Neural progenitor cell (in vitro differentiated cells): ENCODE measurements around the gene OR6S1. TPM values are rescaled to one million over a fixed set of nuclear protein-coding genes. Genes with fewer than 3 reads are reported as not detected.

ENCODE experiments used
- DNase-seq: peaks from one replicate; pipeline ENCODE4 v3.0.0-alpha.2; 2016; ENCODE audit warnings: low spot score
- H2AFZ ChIP-seq: fragments of 200-600 bp; sonication (generic); replicated peaks from 2 replicates; pipeline ENCODE4 v1.6.1; 2016; ENCODE audit warnings: antibody characterized with exemption
- H3F3A ChIP-seq: fragments of 200-600 bp; sonication (generic); 2 replicates; pipeline ENCODE4 v1.6.1; 2016; ENCODE audit warnings: antibody characterized with exemption, low read depth
- H3K27ac ChIP-seq: fragments of 200-600 bp; sonication (generic); 2 replicates; pipeline ENCODE4 v1.5.1; 2016; ENCODE audit warnings: mild to moderate bottlenecking
- H3K27me3 ChIP-seq: fragments of 200-600 bp; sonication (generic); 2 replicates; pipeline ENCODE4 v1.6.1; 2016; ENCODE audit warnings: mild to moderate bottlenecking, moderate library complexity
- H3K36me3 ChIP-seq: fragments of 200-600 bp; sonication (generic); 2 replicates; pipeline ENCODE4 v1.5.1; 2016
- H3K4me1 ChIP-seq: fragments of 200-600 bp; sonication (generic); 2 replicates; pipeline ENCODE4 v1.6.1; 2016; ENCODE audit warnings: mixed run types
- H3K4me2 ChIP-seq: fragments of 200-600 bp; sonication (generic); 2 replicates; pipeline ENCODE4 v1.6.1; 2016
- H3K4me3 ChIP-seq: fragments of 200-600 bp; sonication (generic); 2 replicates; pipeline ENCODE4 v1.5.1; 2016
- H3K79me2 ChIP-seq: fragments of 200-600 bp; sonication (generic); 2 replicates; pipeline ENCODE4 v1.6.1; 2016; ENCODE audit warnings: low read depth
- H3K9ac ChIP-seq: fragments of 200-600 bp; sonication (generic); 2 replicates; pipeline ENCODE4 v1.6.1; 2016
- H3K9me3 ChIP-seq: fragments of 200-600 bp; sonication (generic); 2 replicates; pipeline ENCODE4 v1.5.1; 2016; ENCODE audit warnings: low read depth
- H4K20me1 ChIP-seq: fragments of 200-600 bp; sonication (generic); 2 replicates; pipeline ENCODE4 v1.6.1; 2016; ENCODE audit warnings: low read depth
- H3K27ac Mint-ChIP-seq: 3 replicates; pipeline ENCODE4 v1.8.0; 2021; ENCODE audit warnings: mixed read lengths
- H3K27me3 Mint-ChIP-seq: 2 replicates; pipeline ENCODE4 v1.8.0; 2022; ENCODE audit warnings: low read depth, mild to moderate bottlenecking, inconsistent platforms, moderate library complexity, mixed read lengths; ENCODE audit not compliant: insufficient read depth
- H3K36me3 Mint-ChIP-seq: 3 replicates; pipeline ENCODE4 v1.8.0; 2021; ENCODE audit warnings: mixed read lengths
- H3K4me1 Mint-ChIP-seq: 3 replicates; pipeline ENCODE4 v1.8.0; 2021; ENCODE audit warnings: mixed read lengths
- H3K4me3 Mint-ChIP-seq: 3 replicates; pipeline ENCODE4 v1.8.0; 2021; ENCODE audit warnings: mild to moderate bottlenecking, moderate library complexity, mixed read lengths
- H3K9me3 Mint-ChIP-seq: 3 replicates; pipeline ENCODE4 v1.8.0; 2020; ENCODE audit warnings: mixed read lengths
- CTCF ChIP-seq: fragments of 200-600 bp; sonication (generic); IDR thresholded peaks from 2 replicates; pipeline ENCODE4 v1.5.1; 2017; ENCODE audit warnings: antibody characterized with exemption, mild to moderate bottlenecking
- EZH2 ChIP-seq: fragments of 200-600 bp; sonication (generic); IDR thresholded peaks from 2 replicates; pipeline ENCODE4 v1.6.1; 2017; ENCODE audit warnings: antibody characterized with exemption, mild to moderate bottlenecking, moderate library complexity
- EZH2phosphoT487 ChIP-seq: fragments of 200-600 bp; sonication (generic); IDR thresholded peaks from 2 replicates; pipeline ENCODE4 v1.6.1; 2017; ENCODE audit warnings: antibody characterized with exemption
- total RNA-seq: library from RNA; depleted of rRNA; stranded (reverse); fragments of >200 nt; gene quantifications from 2 replicates; pipeline ENCODE4 v1.2.3, GENCODE V29; 2015; ENCODE audit warnings: low replicate concordance

The OR6S1 gene
- total RNA-seq, 1 donor from 2014 or later: not detected

DNA sequence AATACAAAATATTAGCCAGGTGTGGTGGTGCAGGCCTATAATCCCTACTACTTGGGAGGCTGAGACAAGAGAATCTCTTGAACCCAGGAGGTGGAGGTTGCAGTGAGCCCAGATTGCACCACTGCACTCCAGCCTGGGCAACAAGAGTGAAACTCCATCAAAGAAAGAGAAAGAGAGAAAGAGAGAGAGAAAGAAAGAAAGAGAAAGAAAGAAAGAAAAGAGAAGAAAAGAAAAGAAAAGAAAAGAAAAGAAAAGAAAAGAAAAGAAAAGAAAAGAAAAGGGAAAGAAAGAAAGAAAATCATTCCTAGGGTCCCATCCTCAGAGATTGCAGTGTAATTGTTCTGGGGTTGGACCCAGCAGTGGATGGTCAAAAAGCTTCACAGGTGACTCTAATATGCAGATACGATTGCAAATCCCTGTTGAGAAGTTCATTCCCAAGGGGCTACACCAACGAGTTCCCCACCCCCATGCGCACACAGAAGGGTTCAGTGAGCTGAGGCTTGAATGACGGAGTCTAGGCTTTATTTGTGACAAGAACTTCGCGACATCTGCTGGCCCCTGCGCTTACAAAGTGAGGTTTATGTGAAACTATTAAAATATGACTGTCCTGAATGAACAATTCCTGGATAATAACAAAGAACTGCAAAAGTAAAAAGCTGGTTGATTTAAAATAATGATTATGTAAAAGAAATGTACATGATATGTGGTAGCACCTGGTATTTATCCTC, 32.9 kb downstream of the OR6S1 start:
- Mint-ChIP-seq H3K4me3 (no peak overlapping the region), H3K4me1 (no peaks in the 10 kb centered on the region), H3K27ac (no peak overlapping the region), H3K9me3 (no peaks in the 10 kb centered on the region), H3K27me3 (no peaks in the 10 kb centered on the region), H3K36me3 (no peaks in the 10 kb centered on the region)
- Histone ChIP-seq H3K27me3 (peaks cover 27% of the 10 kb centered on the region), H3K4me2 (peak overlapping the region; percentile 27), H3K9ac (no peak overlapping the region), H3K36me3 (no peaks in the 10 kb centered on the region), H3K79me2 (no peaks in the 10 kb centered on the region), H3K27ac (no peak overlapping the region), H2AFZ (no peak overlapping the region), H3K4me3 (no peak overlapping the region), H3K4me1 (no peaks in the 10 kb centered on the region), H4K20me1 (no peaks in the 10 kb centered on the region), H3K9me3 (no peaks in the 10 kb centered on the region), H3F3A (peaks cover 9% of the 10 kb centered on the region)
- TF ChIP-seq EZH2 (no peak), CTCF (no peak), EZH2phosphoT487 (no peak)
- no peak for DNase-seq

DNA sequence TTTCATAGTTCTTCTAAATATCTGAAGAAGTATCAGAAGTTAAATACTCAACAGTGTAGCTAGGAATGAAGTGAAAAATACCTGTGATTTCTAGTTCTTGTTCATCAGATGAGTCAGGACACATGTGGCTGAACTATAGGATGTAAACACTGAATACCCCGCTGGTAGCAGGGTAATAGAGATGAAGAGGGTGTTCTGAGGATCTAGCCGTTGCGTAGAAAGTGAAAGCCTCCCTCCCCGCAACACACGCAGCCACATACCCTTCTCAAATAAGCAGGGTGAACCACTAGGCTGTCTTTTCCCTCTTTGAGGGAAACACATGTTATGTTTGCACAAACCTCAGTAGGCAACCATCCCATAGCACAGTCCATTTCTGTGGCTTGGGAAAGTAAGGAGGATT, 33.9 kb downstream of the OR6S1 start:
- H3K36me3 Mint-ChIP-seq: no peaks in the 10 kb centered on the region
- H3K4me2 ChIP-seq: no peak overlapping the region
- no peaks in the 10 kb centered on the region for H3K4me1 ChIP-seq
- no peaks in the 10 kb centered on the region for H3K9me3 ChIP-seq
- no peaks in the 10 kb centered on the region for H3K36me3 ChIP-seq
- H3F3A ChIP-seq: peaks cover 2% of the 10 kb centered on the region
- H3K4me3 ChIP-seq: no peak overlapping the region
- TF ChIP-seq EZH2: no peak
- no peak for TF ChIP-seq CTCF
- TF ChIP-seq EZH2phosphoT487: no peak
- H3K27me3 Mint-ChIP-seq: peaks cover 1% of the 10 kb centered on the region
- peaks cover 25% of the 10 kb centered on the region for H3K27me3 ChIP-seq
- no peaks in the 10 kb centered on the region for H3K4me1 Mint-ChIP-seq
- no peaks in the 10 kb centered on the region for H3K79me2 ChIP-seq
- no peak for DNase-seq
- peak overlapping the region; percentile 67 for H3K4me3 Mint-ChIP-seq
- no peak overlapping the region for H3K27ac Mint-ChIP-seq
- H4K20me1 ChIP-seq: no peaks in the 10 kb centered on the region
- no peak overlapping the region for H2AFZ ChIP-seq
- no peak overlapping the region for H3K9ac ChIP-seq
- H3K9me3 Mint-ChIP-seq: no peaks in the 10 kb centered on the region
- H3K27ac ChIP-seq: no peak overlapping the region

- Mint-ChIP-seq H3K9me3 (no peaks in the 10 kb centered on the region), H3K36me3 (no peaks in the 10 kb centered on the region), H3K27me3 (peaks cover 3% of the 10 kb centered on the region), H3K27ac (no peak overlapping the region), H3K4me3 (peak overlapping the region; percentile 33), H3K4me1 (no peaks in the 10 kb centered on the region)
- no peaks in the 10 kb centered on the region for H3K4me1 ChIP-seq
- H3F3A ChIP-seq: no peaks in the 10 kb centered on the region
- H3K79me2 ChIP-seq: no peaks in the 10 kb centered on the region
- no peak overlapping the region for H3K4me3 ChIP-seq
- peaks cover 18% of the 10 kb centered on the region for H3K27me3 ChIP-seq
- no peak for DNase-seq
- H4K20me1 ChIP-seq: no peaks in the 10 kb centered on the region
- H2AFZ ChIP-seq: no peak overlapping the region
- no peaks in the 10 kb centered on the region for H3K9me3 ChIP-seq
- H3K9ac ChIP-seq: no peak overlapping the region
- H3K4me2 ChIP-seq: no peak overlapping the region
- TF ChIP-seq CTCF (no peak), EZH2 (no peak), EZH2phosphoT487 (no peak)
- no peaks in the 10 kb centered on the region for H3K36me3 ChIP-seq
- no peak overlapping the region for H3K27ac ChIP-seq
Observed at GRCh38 chr14:20606902-20607242, 34.6 kb downstream of the OR6S1 start.
